Chondrocyte (in vitro differentiated cells): ENCODE measurements around the gene DENND1A. TPM values are rescaled to one million over a fixed set of nuclear protein-coding genes. Genes with fewer than 3 reads are reported as not detected.
"Not testable (repeated sequence)": the region's sequence is repeated elsewhere in the genome, so short reads cannot be mapped to it uniquely, and the experiment has no call there.

Source experiments
- DNase-seq: peaks from one replicate; pipeline ENCODE4 v3.0.0; 2021; ENCODE audit warnings: mixed read lengths, low spot score
- H3K27ac Mint-ChIP-seq: one replicate; pipeline ENCODE4 v1.8.0; 2021; ENCODE audit warnings: mild to moderate bottlenecking, moderate library complexity, mixed read lengths; ENCODE audit not compliant: unreplicated experiment
- H3K27me3 Mint-ChIP-seq: 2 replicates; pipeline ENCODE4 v1.8.0; 2021; ENCODE audit warnings: low read depth, mixed read lengths
- H3K36me3 Mint-ChIP-seq: 2 replicates; pipeline ENCODE4 v1.8.0; 2021; ENCODE audit warnings: low read depth, mixed read lengths
- H3K4me1 Mint-ChIP-seq: 2 replicates; pipeline ENCODE4 v1.8.0; 2021; ENCODE audit warnings: low read depth, mild to moderate bottlenecking, mixed read lengths
- H3K4me3 Mint-ChIP-seq: one replicate; pipeline ENCODE4 v1.8.0; 2021; ENCODE audit warnings: mild to moderate bottlenecking, moderate library complexity, mixed read lengths; ENCODE audit not compliant: unreplicated experiment
- H3K9me3 Mint-ChIP-seq: 2 replicates; pipeline ENCODE4 v1.8.0; 2021; ENCODE audit warnings: low read depth, mixed read lengths
- CTCF ChIP-seq: fragments of 200-600 bp; sonication (generic); IDR thresholded peaks from 2 replicates; pipeline ENCODE4 v1.5.0; 2021; ENCODE audit warnings: antibody characterized with exemption, mild to moderate bottlenecking, moderate library complexity
- total RNA-seq: library from RNA; stranded (reverse); gene quantifications from 3 replicates; pipeline ENCODE4 v1.2.1, GENCODE V29; 2021

Gene DENND1A
- total RNA-seq, 1 donor from 2014 or later: 15.3 TPM

- no peak for TF ChIP-seq CTCF
- Mint-ChIP-seq H3K27me3 (no peaks in the 10 kb centered on the region), H3K4me3 (no peak overlapping the region), H3K27ac (no peak overlapping the region), H3K4me1 (peaks cover 25% of the 10 kb centered on the region), H3K36me3 (no peaks in the 10 kb centered on the region), H3K9me3 (no peaks in the 10 kb centered on the region)
- DNase-seq: no peak
Measured at GRCh38 chr9:123739387-123739786, 190.5 kb downstream of the DENND1A start.

- TF ChIP-seq CTCF: no peak
- Mint-ChIP-seq H3K9me3 (no peaks in the 10 kb centered on the region), H3K4me3 (no peak overlapping the region), H3K27me3 (no peaks in the 10 kb centered on the region), H3K36me3 (no peaks in the 10 kb centered on the region), H3K4me1 (peaks cover 25% of the 10 kb centered on the region), H3K27ac (no peak overlapping the region)
- DNase-seq: no peak
Measured at GRCh38 chr9:123738648-123739047, 191.3 kb downstream of the DENND1A start.

GRCh38 chr9:123735376-123735775 is 194.6 kb downstream of the DENND1A start:
- TF ChIP-seq CTCF: no peak
- no peak overlapping the region for H3K27ac Mint-ChIP-seq
- H3K4me1 Mint-ChIP-seq: no peaks in the 10 kb centered on the region

GRCh38 chr9:123728571-123728970 is 201.4 kb downstream of the DENND1A start:
- H3K4me1 Mint-ChIP-seq, H3K27me3 Mint-ChIP-seq, H3K27ac Mint-ChIP-seq, H3K36me3 Mint-ChIP-seq, DNase-seq, H3K4me3 Mint-ChIP-seq: not testable (repeated sequence)
- H3K9me3 Mint-ChIP-seq: peaks cover 11% of the 10 kb centered on the region

More at GRCh38 chr9:123735376-123735775, 194.6 kb downstream of the DENND1A start:
- Mint-ChIP-seq H3K27me3 (no peaks in the 10 kb centered on the region), H3K36me3 (peaks cover 4% of the 10 kb centered on the region), H3K9me3 (peaks cover 2% of the 10 kb centered on the region), H3K4me3 (no peak overlapping the region)
- no peak for DNase-seq

GRCh38 chr9:123727332-123727731 is 202.6 kb downstream of the DENND1A start:
- DNase-seq: no peak
- no peak overlapping the region for H3K4me3 Mint-ChIP-seq

More at GRCh38 chr9:123727332-123727731, 202.6 kb downstream of the DENND1A start:
- Mint-ChIP-seq H3K9me3 (peaks cover 12% of the 10 kb centered on the region), H3K27ac (no peak overlapping the region), H3K36me3 (peaks cover 6% of the 10 kb centered on the region), H3K27me3 (no peaks in the 10 kb centered on the region), H3K4me1 (no peaks in the 10 kb centered on the region)
- TF ChIP-seq CTCF: no peak
